Left renal cortex interstitium (tissue), 4 donors: ENCODE results near the gene NLGN1. TPM values are rescaled to one million over a fixed set of nuclear protein-coding genes. Genes with fewer than 3 reads are reported as not detected.

Experiments
- DNase-seq, 4 donors: peaks; one replicate each; pipeline ENCODE4 v3.0.0-alpha.2; 2013; ENCODE audit warnings: low read depth in 4 of 4, low spot score in 2 of 4, missing footprints in 1 of 4
- polyA plus RNA-seq, 4 donors: library from polyadenylated mRNA; unstranded; fragments of 120-200 nt; gene quantifications; one replicate each; pipeline ENCODE4 v1.2.1, GENCODE V29; 2013; ENCODE audit not compliant: insufficient read length in 4 of 4

NLGN1 gene
- polyA plus RNA-seq, 4 donors: 1.7 to 3.9 (median 2.8) TPM

GRCh38 chr3:173702561-173702960 lies 305.0 kb downstream of the NLGN1 start:
- DNase-seq: no peak

DNA sequence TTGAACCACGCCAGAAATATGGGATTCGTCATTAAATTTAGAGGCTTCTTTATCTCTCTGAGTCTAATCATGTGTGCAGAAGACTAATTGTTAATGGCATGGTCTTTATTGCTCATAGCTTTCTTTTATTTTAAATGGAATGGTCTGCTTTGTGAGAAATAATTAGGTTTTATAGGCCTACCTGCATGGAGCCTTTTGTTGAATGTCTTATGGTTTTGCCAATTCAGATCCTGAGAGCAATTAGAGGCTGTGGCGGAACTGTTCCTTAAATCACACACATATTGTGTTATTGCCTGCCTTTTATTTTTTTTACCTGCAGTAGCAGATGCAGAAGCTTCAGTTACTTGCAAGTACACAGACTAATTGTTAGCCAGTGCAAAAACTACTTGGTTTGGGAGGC lies 306.2 kb downstream of the NLGN1 start:
- DNase-seq: no peak

GRCh38 chr3:173706630-173707029 lies 309.1 kb downstream of the NLGN1 start:
- DNase-seq: no peak

GRCh38 chr3:173708191-173708590 lies 310.6 kb downstream of the NLGN1 start:
- DNase-seq: no peak

GRCh38 chr3:173709026-173709425 lies 311.5 kb downstream of the NLGN1 start:
- no peak for DNase-seq

DNA sequence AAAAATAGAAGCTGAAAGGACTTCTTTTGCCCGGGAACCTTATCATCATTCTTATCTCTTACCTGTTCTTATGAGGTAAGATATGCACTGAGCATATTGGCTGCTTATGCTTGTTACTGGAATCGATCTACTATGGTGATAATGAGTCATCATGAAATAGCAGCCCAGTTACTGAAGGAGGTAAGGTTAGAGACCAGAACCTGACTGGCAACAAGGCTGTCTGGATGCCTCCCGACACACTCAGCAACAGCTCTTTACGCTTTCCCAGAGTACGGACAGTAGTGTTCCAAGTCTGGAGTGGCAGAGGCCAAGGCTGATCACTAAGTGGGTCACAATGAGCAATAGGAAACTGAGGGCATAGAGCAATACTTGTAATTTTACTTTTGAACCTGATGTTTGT lies 314.1 kb downstream of the NLGN1 start:
- DNase-seq: no peak

- no peak for DNase-seq
These were observed 322.0 kb downstream of the NLGN1 start for GRCh38 chr3:173719585-173719984.

GRCh38 chr3:173725507-173725906 lies 328.0 kb downstream of the NLGN1 start:
- no peak for DNase-seq

DNA sequence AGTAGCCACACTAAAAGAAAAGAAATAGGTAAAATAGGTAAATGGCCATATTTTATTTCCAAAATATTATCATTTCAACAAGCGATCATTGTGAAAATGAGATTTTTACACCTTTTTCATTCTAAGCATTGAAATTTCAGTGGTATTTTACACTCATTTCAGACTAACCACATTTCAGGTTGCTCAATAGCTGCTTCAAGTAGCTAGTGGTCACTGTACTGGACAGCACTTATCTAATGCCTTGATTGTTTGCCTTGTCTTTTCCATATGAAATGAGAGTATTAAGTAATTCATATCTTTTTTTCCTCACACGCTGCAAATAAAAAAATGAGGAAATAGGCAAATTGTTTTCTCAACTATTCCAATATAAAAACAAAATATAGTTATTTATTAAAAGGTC lies 332.8 kb downstream of the NLGN1 start:
- DNase-seq: no peak

DNA sequence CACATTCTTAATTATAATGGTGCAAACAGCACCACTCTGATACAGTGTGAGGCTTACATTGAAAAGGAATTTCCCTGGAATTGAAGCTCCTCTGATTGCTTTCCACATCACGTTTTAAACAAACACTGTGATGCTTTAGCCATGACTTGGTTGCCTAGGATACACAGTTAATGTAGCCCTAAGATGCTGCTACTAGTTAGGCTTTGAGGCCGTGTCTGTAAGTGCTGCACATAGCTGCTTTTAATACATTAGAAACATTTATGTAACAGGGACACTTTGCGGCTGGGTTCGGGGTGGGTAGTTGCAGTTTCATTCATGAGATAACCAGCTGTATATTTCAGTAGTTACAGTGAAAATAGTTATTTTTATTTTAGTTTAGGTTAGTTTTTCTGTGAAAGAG lies 334.7 kb downstream of the NLGN1 start:
- DNase-seq: no peak

DNA sequence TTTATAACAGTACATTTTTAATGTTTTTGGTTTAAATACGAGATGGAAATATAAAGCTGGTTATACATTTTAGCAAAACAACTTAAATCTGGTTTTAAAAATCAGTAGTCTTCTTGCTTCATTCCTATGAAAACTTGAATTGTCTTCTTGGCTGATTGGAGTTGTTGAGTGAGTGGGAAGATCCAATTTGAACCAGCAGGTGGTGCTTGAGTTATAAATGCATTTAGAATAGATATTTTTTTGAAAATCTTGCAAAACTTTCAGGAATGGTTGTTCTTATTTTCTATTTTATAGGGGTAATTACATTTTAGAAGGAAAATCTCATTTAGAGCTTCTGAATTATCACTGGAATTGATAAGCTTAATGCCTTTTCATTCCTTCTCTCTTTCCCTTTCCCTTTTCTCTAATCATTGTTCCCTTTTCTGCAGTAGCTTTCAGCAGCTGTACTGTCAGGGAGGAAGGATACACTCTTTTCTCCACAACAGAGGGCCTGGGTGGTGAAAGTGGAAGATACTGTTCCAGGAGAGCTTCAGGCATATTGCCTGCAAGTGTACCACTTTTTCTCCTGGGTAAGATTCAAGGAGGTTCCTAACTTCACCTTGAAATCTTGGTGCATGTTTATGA lies 335.6 kb downstream of the NLGN1 start:
- DNase-seq: no peak

GRCh38 chr3:173734473-173734872 lies 336.9 kb downstream of the NLGN1 start:
- no peak for DNase-seq

- DNase-seq: no peak
These were observed 337.4 kb downstream of the NLGN1 start for GRCh38 chr3:173734895-173735294.

GRCh38 chr3:173735841-173736240 lies 338.3 kb downstream of the NLGN1 start:
- no peak for DNase-seq

- DNase-seq: no peak
These were observed 339.7 kb downstream of the NLGN1 start for GRCh38 chr3:173737167-173737808.

DNA sequence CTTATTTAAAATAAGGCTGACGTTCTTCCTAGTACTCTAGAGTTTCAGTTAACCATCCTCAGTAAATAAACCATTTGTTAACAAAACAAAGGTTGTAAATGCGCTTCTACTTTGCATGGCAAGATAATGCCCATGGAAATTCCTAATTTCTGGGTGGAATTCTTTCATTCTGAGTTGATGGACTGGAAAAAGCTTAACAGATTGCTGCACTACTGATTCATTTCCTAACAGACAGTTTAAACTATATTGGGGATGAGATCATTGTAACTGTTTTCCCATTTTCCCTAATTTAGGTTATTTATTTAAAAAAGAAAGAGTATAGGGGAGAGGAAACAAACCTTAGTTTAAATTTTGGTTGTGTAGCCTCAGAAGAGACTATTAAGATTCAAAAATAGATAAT lies 342.2 kb downstream of the NLGN1 start:
- no peak for DNase-seq

- no peak for DNase-seq
These were observed 344.9 kb downstream of the NLGN1 start for GRCh38 chr3:173742491-173742890.

DNA sequence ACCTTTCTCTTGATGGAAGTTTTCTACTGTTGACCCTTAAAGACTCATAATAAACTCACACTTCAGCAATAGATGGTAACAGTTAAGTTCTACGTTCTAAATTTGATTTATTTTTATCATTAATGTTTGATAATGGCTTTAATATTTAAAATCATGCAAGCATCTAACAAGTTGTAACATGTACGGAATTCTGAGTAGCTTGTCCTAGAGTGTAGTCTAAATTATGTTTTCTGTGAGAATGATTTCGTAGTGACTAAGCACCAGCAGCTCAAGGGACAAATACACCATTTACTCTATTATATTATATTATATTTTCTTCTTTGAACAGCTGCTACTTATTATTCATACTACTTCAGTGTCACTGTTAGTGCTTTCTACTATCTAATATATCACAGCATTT lies 345.6 kb downstream of the NLGN1 start:
- DNase-seq: no peak

GRCh38 chr3:173743516-173743915 lies 346.0 kb downstream of the NLGN1 start:
- no peak for DNase-seq

DNA sequence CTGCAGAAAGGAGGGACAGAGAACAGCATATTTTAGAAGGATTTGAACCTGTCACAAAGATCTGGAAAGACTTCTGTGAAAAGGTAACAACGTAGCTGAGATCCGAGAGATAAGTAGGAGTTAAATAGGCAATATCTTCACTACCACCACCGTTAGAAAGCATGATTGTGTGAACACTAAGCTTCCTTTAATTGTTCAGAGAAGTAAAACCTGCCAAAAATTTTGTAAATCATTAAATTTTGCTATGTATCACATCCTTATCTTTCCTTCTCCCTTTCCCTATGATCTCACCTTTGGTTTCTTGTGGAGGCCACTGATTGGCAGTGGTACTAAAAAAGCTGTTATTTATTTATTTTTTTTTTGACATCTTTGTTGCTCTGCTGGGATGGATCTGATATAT lies 346.9 kb downstream of the NLGN1 start:
- DNase-seq: no peak

GRCh38 chr3:173744895-173745294 lies 347.4 kb downstream of the NLGN1 start:
- no peak for DNase-seq

- no peak for DNase-seq
These were observed 348.6 kb downstream of the NLGN1 start for GRCh38 chr3:173745952-173746682.
